GM21576 (cell line): ENCODE results near the gene PANX3.

ENCODE experiments used
- ATAC-seq: cut with Tn5 transposase; IDR thresholded peaks from one replicate; pipeline ENCODE4 v1.9.1; 2021; ENCODE audit warnings: mild to moderate bottlenecking, moderate library complexity; ENCODE audit not compliant: unreplicated experiment

Gene PANX3

DNA sequence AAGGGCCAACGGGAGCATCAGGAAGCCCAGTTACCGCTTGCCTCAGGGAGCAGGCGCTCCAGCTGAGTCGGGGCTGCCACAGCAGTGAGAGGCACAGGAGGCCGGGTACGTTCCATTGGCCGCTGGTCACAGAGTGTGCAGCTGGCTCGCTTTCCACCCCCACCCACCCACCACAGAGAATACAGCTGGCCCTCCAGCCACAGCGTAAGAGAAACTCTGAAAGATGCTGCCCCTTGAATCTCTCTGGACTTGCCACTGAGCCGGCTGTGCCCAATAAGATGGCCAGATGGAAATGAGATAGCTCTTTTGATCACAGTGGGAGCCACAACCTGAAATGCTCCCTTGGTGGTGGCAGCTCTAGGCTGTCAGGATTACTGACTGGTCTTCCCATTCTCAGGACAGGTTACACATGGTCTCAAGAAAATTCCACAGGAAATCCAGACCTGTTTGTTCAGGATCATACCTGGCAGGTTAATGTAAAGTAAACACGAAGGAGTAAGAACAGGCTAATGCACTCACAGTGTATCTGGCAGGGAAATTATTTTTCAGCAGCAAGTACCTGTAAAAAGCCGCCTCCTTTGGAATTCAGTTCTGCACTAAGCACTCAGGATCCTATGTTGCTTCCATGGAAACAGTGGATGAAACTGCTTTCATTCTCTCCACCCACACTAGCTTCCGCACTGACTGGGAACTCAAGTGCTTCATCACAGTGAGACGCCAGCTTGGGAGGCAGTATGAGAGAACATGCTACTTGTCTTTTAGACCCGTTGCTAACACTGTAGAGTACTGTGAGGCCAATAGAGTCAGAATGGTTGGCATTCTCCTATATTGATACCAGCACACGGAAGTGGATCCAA, 45.8 kb downstream of the PANX3 start:
- ATAC-seq: no peak

DNA sequence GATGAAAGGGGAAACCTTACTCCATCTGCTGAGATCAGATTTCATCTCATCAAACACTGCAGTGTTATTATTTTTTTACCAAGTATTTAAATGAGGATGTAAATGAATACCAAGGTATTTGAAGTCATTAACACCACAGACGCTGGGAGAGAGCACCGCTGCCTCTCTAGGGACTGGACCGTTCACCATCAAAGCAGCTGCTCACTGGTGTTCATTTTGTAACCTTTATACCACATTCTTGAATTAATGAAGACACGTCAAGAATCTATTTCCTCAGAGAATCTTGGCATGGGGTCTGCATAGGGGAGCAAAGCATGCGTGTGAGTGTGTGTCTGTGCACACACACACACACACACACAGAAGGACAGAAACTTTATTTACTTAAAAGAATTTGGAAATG, 46.7 kb downstream of the PANX3 start:
- ATAC-seq: no peak

DNA sequence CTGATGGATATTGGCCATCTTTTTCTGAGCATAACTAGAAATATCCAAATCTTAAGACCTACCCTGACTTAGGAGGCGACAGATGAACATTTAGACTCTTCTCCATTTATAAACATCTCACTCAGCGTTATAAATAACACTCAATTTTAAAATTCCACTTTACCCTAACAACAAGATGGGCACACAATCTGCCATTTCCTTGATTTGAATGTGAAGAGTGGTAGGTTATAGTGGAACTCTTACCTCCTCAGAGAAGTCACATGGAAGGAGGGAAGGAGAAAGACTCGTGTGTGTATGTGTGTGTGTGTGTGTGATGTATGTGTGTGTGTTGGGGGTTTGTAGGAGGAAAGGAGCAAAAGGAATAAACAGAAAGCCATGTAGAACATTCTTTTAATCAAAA, 47.3 kb downstream of the PANX3 start:
- ATAC-seq: no peak

DNA sequence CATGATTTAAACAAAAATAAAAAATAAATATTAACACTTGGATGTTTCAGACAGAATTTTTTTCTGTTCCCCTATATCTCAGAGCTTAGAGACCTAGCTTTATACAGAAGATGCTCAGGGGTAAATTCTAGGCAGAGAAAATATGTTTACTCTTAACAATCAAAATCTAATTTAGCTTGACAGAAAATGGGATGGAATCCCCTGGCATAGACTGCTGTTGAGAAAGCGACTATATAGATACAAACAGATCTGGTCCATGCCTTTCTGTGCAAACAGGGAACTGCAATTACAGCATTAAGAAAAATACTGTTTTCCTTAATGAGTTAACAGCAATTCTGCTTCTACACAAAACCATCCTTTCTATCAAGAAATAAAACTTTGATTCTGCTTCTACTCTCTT, 47.8 kb downstream of the PANX3 start:
- ATAC-seq: no peak

DNA sequence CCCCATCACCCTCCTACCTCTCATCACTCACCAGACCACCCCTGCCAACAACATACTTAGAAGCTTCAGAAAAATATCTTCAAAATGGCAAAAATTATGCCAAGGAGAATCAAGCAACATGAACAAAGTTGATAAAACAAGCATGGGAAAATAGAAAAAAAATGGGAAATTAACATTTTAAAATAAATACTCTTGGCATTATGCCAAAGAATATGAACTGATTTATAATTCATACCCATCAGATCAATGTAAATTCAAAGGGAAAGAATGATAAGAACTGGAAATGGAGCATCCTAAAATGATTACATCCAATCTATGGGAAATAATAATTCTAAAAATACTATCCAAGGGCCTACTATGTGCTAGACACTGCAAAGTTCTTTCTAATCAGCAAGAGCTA, 50.3 kb downstream of the PANX3 start:
- no peak for ATAC-seq

DNA sequence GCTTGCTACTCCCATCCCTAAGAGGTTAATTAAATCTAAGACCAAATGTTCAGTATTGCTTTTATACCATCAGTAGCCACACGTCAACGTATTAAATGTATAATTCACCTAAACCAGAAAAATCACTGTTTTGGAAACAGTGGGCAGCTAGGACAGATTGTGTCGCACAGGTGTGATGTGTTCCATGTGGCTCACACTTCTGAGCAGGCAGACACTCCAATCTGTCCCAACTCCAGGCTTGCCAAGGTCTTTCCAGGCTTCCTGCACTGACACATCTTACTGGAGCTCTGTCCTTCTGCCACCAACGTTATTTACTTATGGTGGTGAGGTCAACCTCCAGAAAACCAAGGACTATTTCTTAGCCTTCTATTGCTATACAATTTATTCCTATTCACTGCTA, 50.9 kb downstream of the PANX3 start:
- ATAC-seq: no peak

DNA sequence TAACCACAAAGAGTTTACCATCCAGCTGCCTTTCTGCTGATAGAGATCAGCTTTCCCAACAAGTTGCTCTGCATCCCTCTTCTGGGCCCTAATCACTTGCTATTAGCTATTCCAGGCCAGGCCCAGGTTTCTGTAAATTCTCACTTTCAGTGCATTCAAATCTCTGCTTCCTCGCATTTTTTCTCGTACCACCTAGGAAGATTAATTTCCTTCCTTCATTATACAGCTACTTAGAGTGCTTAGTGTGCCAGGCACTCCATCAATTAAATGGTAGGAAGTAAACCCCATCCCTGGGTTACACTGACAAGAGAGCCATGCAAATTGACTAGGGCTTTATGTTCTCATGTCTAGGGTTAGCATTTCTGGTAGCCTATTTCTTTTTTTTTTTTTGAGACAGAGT, 52.6 kb downstream of the PANX3 start:
- ATAC-seq: no peak

DNA sequence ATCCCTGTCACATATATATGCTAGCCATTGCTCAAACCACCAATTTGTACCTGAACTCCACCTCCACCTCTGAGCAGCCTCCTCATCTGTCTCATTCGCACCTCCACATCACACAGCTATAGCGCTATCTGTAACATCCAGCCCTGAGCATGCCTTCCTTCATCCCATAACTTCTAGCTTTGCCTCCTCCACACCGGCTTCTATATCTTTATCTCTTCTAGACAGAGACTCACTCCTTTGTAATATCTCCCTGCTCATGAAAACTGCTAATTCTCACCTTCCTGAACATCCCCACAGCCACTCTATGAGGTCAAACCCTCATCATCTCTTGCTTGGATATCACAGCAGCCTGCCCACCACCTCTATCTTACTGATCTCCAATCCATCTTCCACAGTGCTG, 56.4 kb downstream of the PANX3 start:
- no peak for ATAC-seq

DNA sequence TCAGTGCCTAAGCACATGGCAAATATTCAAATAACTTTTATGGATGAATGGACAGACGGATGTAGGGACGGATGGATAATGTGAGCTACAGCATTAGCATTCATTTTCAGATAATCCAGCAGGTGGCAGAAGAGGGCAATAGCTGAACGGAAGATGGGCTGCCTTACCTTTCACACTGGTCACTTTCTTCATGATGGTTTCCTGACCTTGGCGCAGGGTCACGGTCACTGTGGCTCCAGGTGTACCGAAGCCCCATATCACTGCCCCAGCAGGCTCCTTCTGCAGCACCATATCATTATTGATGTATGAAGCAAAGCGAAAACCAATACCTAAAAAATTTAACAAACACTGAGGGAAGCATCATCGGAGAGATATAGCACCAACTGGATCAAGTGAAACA, 58.0 kb downstream of the PANX3 start:
- ATAC-seq: no peak
